Vagina (tissue), 2 donors: Measurements from ENCODE around the gene ST8SIA1.

ENCODE experiments used
- CTCF ChIP-seq, 3 experiments: fragments of 450-650 bp in 2 of 3; fragments of 200-600 bp in 1 of 3; sonication (generic) in 1 of 3; IDR thresholded peaks; one replicate each; pipeline ENCODE4 v1.5.1; 2017 to 2019; ENCODE audit warnings: antibody characterized with exemption in 3 of 3, mild to moderate bottlenecking in 2 of 3, moderate library complexity in 2 of 3
- POLR2A ChIP-seq, 2 donors: fragments of 450-650 bp; IDR thresholded peaks; one replicate each; pipeline ENCODE4 v1.6.1; 2017; ENCODE audit warnings: antibody characterized with exemption in 2 of 2, mild to moderate bottlenecking in 2 of 2, moderate library complexity in 2 of 2
- POLR2AphosphoS5 ChIP-seq, 2 donors: sonication (generic); formaldehyde crosslinking; IDR thresholded peaks; one replicate each; pipeline ENCODE4 v1.9.0; 2017; ENCODE audit warnings: antibody characterized with exemption in 2 of 2, mild to moderate bottlenecking in 2 of 2, low read depth in 1 of 2; ENCODE audit not compliant: insufficient read depth in 1 of 2

GRCh38 chr12:22169376-22169775, 165.1 kb downstream of the ST8SIA1 start:
- TF ChIP-seq CTCF (IDR thresholded peaks at IDR 0.05) = no peak
- TF ChIP-seq POLR2A (IDR thresholded peaks at IDR 0.05) = no peak
- TF ChIP-seq POLR2AphosphoS5 (IDR thresholded peaks at IDR 0.05; ENCODE audit: insufficient read depth in 1 of 2, low read depth in 1 of 2) = no peak
